Chondrocyte (in vitro differentiated cells): ENCODE results near the gene ARL8B. TPM values are rescaled to one million over a fixed set of nuclear protein-coding genes. Genes with fewer than 3 reads are reported as not detected.

Experiments
- DNase-seq: peaks from one replicate; pipeline ENCODE4 v3.0.0; 2021; ENCODE audit warnings: mixed read lengths, low spot score
- H3K27ac Mint-ChIP-seq: one replicate; pipeline ENCODE4 v1.8.0; 2021; ENCODE audit warnings: mild to moderate bottlenecking, moderate library complexity, mixed read lengths; ENCODE audit not compliant: unreplicated experiment
- H3K27me3 Mint-ChIP-seq: 2 replicates; pipeline ENCODE4 v1.8.0; 2021; ENCODE audit warnings: low read depth, mixed read lengths
- H3K36me3 Mint-ChIP-seq: 2 replicates; pipeline ENCODE4 v1.8.0; 2021; ENCODE audit warnings: low read depth, mixed read lengths
- H3K4me1 Mint-ChIP-seq: 2 replicates; pipeline ENCODE4 v1.8.0; 2021; ENCODE audit warnings: low read depth, mild to moderate bottlenecking, mixed read lengths
- H3K4me3 Mint-ChIP-seq: one replicate; pipeline ENCODE4 v1.8.0; 2021; ENCODE audit warnings: mild to moderate bottlenecking, moderate library complexity, mixed read lengths; ENCODE audit not compliant: unreplicated experiment
- H3K9me3 Mint-ChIP-seq: 2 replicates; pipeline ENCODE4 v1.8.0; 2021; ENCODE audit warnings: low read depth, mixed read lengths
- CTCF ChIP-seq: fragments of 200-600 bp; sonication (generic); IDR thresholded peaks from 2 replicates; pipeline ENCODE4 v1.5.0; 2021; ENCODE audit warnings: antibody characterized with exemption, mild to moderate bottlenecking, moderate library complexity
- total RNA-seq: library from RNA; stranded (reverse); gene quantifications from 3 replicates; pipeline ENCODE4 v1.2.1, GENCODE V29; 2021

The ARL8B gene
- total RNA-seq, 1 donor from 2014 or later: 65.8 TPM

- TF ChIP-seq CTCF: no peak
- no peak for DNase-seq
- Mint-ChIP-seq H3K4me3 (peak overlapping the region; percentile 95), H3K36me3 (no peaks in the 10 kb centered on the region), H3K27me3 (no peaks in the 10 kb centered on the region), H3K9me3 (no peaks in the 10 kb centered on the region), H3K27ac (peak overlapping the region; percentile 98), H3K4me1 (peaks cover 48% of the 10 kb centered on the region)
These were observed 932 bp downstream of the ARL8B start for GRCh38 chr3:5122741-5123706.

DNA sequence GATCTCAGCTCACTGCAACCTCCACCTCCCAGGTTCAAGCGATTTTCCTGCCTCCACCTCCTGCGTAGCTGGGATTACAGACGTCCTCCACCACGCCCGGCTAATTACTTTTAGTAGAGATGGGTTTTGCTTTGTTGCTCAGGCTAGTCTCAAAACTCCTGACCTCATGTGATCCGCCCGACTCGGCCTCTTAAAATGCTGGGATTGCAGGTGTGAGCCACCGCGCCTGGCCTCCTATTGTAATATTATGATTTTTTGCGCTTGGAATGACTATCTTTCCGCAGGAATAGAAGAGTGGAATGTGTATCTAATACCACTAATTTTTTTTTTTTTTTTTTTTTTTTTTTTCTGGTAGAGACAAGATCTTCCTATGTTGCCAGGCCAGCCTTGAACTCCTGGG lies 1.8 kb downstream of the ARL8B start:
- H3K4me1 Mint-ChIP-seq: peaks cover 53% of the 10 kb centered on the region
- TF ChIP-seq CTCF: no peak
- peak overlapping the region; percentile 95 for H3K4me3 Mint-ChIP-seq
- H3K9me3 Mint-ChIP-seq: no peaks in the 10 kb centered on the region
- H3K27me3 Mint-ChIP-seq: no peaks in the 10 kb centered on the region
- no peak for DNase-seq
- no peaks in the 10 kb centered on the region for H3K36me3 Mint-ChIP-seq
- peak overlapping the region; percentile 98 for H3K27ac Mint-ChIP-seq

GRCh38 chr3:5126586-5126985 lies 4.5 kb downstream of the ARL8B start:
- DNase-seq: no peak
- Mint-ChIP-seq H3K4me3 (no peak overlapping the region), H3K27me3 (no peaks in the 10 kb centered on the region), H3K27ac (peak overlapping the region; percentile 82), H3K9me3 (no peaks in the 10 kb centered on the region), H3K4me1 (peaks cover 55% of the 10 kb centered on the region), H3K36me3 (no peaks in the 10 kb centered on the region)
- TF ChIP-seq CTCF: no peak

- no peaks in the 10 kb centered on the region for H3K27me3 Mint-ChIP-seq
- no peaks in the 10 kb centered on the region for H3K9me3 Mint-ChIP-seq
- H3K27ac Mint-ChIP-seq: no peak overlapping the region
- peaks cover 55% of the 10 kb centered on the region for H3K4me1 Mint-ChIP-seq
- TF ChIP-seq CTCF: no peak
- no peaks in the 10 kb centered on the region for H3K36me3 Mint-ChIP-seq
- no peak for DNase-seq
- H3K4me3 Mint-ChIP-seq: no peak overlapping the region
These were observed 6.8 kb downstream of the ARL8B start for GRCh38 chr3:5128849-5129248.

- Mint-ChIP-seq H3K4me1 (peaks cover 46% of the 10 kb centered on the region), H3K27ac (peak overlapping the region; percentile 49), H3K27me3 (no peaks in the 10 kb centered on the region), H3K9me3 (no peaks in the 10 kb centered on the region), H3K36me3 (no peaks in the 10 kb centered on the region), H3K4me3 (no peak overlapping the region)
- TF ChIP-seq CTCF: no peak
- no peak for DNase-seq
These were observed 11.3 kb downstream of the ARL8B start for GRCh38 chr3:5133239-5134018.
